Stimulated activated CD8-positive, alpha-beta memory T cell treated with anti-CD3 and anti-CD28 coated beads, Interleukin-2, amount 100 ng/mL, for 48 hours (primary cell): ENCODE data around the gene CPSF7.
"Not testable (repeated sequence)": the region's sequence is repeated elsewhere in the genome, so short reads cannot be mapped to it uniquely, and the experiment has no call there.

Experiments used
- DNase-seq, 2 donors: peaks; one replicate each; pipeline ENCODE4 v3.0.0-alpha.2; 2020; ENCODE audit warnings: low read depth in 2 of 2

Gene CPSF7

GRCh38 chr11:61429691-61430582, at the start of gene CPSF7, which contains the start of gene SDHAF2:
Gene CPSF7, minus strand, starts transcription at chr11:61429975. Its CDS starts 740 bp downstream, at chr11:61429235.
Gene SDHAF2, plus strand, starts transcription at chr11:61430124. Its CDS starts 23 bp downstream, at chr11:61430147.
- peak; percentile 98 for DNase-seq

GRCh38 chr11:61477727-61478148, 48.0 kb upstream of the CPSF7 start:
- DNase-seq: peak; percentile 37 to 40

- DNase-seq: no peak
Observed at GRCh38 chr11:61477126-61477525, 47.4 kb upstream of the CPSF7 start.

GRCh38 chr11:61476371-61476770, 46.6 kb upstream of the CPSF7 start:
- no peak for DNase-seq

- DNase-seq: no peak
Observed at GRCh38 chr11:61475433-61475832, 45.7 kb upstream of the CPSF7 start.

GRCh38 chr11:61474013-61474643, 44.4 kb upstream of the CPSF7 start:
- DNase-seq: no peak

GRCh38 chr11:61473370-61474012, 43.7 kb upstream of the CPSF7 start:
- DNase-seq: no peak

GRCh38 chr11:61472868-61473267, 43.1 kb upstream of the CPSF7 start:
- DNase-seq: no peak

- DNase-seq: no peak
Observed at GRCh38 chr11:61472282-61472681, 42.5 kb upstream of the CPSF7 start.

GRCh38 chr11:61468002-61468401, 38.2 kb upstream of the CPSF7 start:
- no peak for DNase-seq

- DNase-seq: not testable (repeated sequence)
Observed at GRCh38 chr11:61467602-61468001, 37.8 kb upstream of the CPSF7 start.

- no peak for DNase-seq
Observed at GRCh38 chr11:61460986-61461385, 31.2 kb upstream of the CPSF7 start.

GRCh38 chr11:61460474-61460881, 30.7 kb upstream of the CPSF7 start:
- no peak for DNase-seq

GRCh38 chr11:61454520-61454919, 24.7 kb upstream of the CPSF7 start:
- DNase-seq: no peak

- no peak for DNase-seq
Observed at GRCh38 chr11:61453695-61454094, 23.9 kb upstream of the CPSF7 start.

- no peak for DNase-seq
Observed at GRCh38 chr11:61452825-61453224, 23.1 kb upstream of the CPSF7 start.

GRCh38 chr11:61448552-61448927, 18.8 kb upstream of the CPSF7 start:
- DNase-seq: no peak

GRCh38 chr11:61447601-61448551, 18.1 kb upstream of the CPSF7 start:
- DNase-seq: no peak

GRCh38 chr11:61446211-61446651, 16.5 kb upstream of the CPSF7 start:
- peak; percentile 65 to 79 for DNase-seq

- DNase-seq: no peak
Observed at GRCh38 chr11:61445516-61445915, 15.7 kb upstream of the CPSF7 start.

- no peak for DNase-seq
Observed at GRCh38 chr11:61442616-61443015, 12.8 kb upstream of the CPSF7 start.
